B cell (primary cell): ENCODE measurements around the gene GRK3. TPM values are rescaled to one million over a fixed set of nuclear protein-coding genes. Genes with fewer than 3 reads are reported as not detected.
"Not testable (repeated sequence)": the region's sequence is repeated elsewhere in the genome, so short reads cannot be mapped to it uniquely, and the experiment has no call there.

Experiments
- ATAC-seq: fragments of 200-7000 bp; cut with Tn5 transposase; one replicate; pipeline ENCODE4 v1.10.0; 2021; ENCODE audit warnings: low read depth, mild to moderate bottlenecking, moderate number of reproducible peaks, moderate library complexity
- CTCF ChIA-PET: fragments of 350-600 bp; sonication (Branson Sonifier 250); formaldehyde crosslinking; loops from one replicate; lab custom pipeline; 2021; ENCODE audit warnings: antibody characterized with exemption, inconsistent platforms; lab: Charles Lee
- POLR2A ChIA-PET: fragments of 350-600 bp; sonication (Branson Sonifier 250); formaldehyde crosslinking; loops from one replicate; lab custom pipeline; 2021; ENCODE audit warnings: antibody characterized with exemption; lab: Charles Lee
- DNase-seq: peaks from one replicate; pipeline ENCODE4 v3.0.0; 2013
- H2AFZ ChIP-seq: 2 replicates; pipeline ENCODE4 v1.6.1; 2012; ENCODE audit warnings: mild to moderate bottlenecking, low read depth, low read length; ENCODE audit not compliant: insufficient read depth, poor library complexity, severe bottlenecking
- H3K27ac ChIP-seq, 2 donors: 1 replicate in 1 of 2; 2 replicates in 1 of 2; pipeline ENCODE4 v1.5.1; 2012 to 2013; ENCODE audit warnings: low read length in 2 of 2, mild to moderate bottlenecking in 2 of 2, moderate library complexity in 1 of 2
- H3K27me3 ChIP-seq, 4 experiments: fragments of 200-600 bp in 1 of 4; sonication (generic) in 1 of 4; replicated peaks in 1 of 4; 1 replicate in 2 of 4; 2 replicates in 2 of 4; pipeline versions ENCODE4 v1.6.1 to v1.7.0; 2013 to 2016; ENCODE audit warnings: low read length in 3 of 4, mild to moderate bottlenecking in 2 of 4, mixed read lengths in 1 of 4, moderate library complexity in 1 of 4; ENCODE audit not compliant: insufficient read depth in 4 of 4, control insufficient read depth in 3 of 4; ENCODE audit errors: control extremely low read depth in 1 of 4
- H3K36me3 ChIP-seq, 2 experiments: replicated peaks in 1 of 2; 1 replicate in 1 of 2; 2 replicates in 1 of 2; pipeline versions ENCODE4 v1.6.1 to v1.7.1; 2013; ENCODE audit warnings: low read length in 1 of 2; ENCODE audit not compliant: insufficient read depth in 2 of 2, control insufficient read depth in 1 of 2; ENCODE audit errors: control extremely low read depth in 1 of 2, extremely low read depth in 1 of 2
- H3K4me1 ChIP-seq, 2 donors: fragments of 200-600 bp in 1 of 2; sonication (generic) in 1 of 2; 1 replicate in 1 of 2; 2 replicates in 1 of 2; pipeline versions ENCODE4 v1.5.1 to v1.6.1; 2013 to 2017; ENCODE audit warnings: low read length in 2 of 2; ENCODE audit not compliant: control insufficient read depth in 2 of 2, insufficient read depth in 2 of 2
- H3K4me2 ChIP-seq: replicated peaks from 2 replicates; pipeline ENCODE3; 2012; ENCODE audit warnings: mild to moderate bottlenecking, low read depth, low read length; ENCODE audit not compliant: poor library complexity, severe bottlenecking
- H3K4me3 ChIP-seq, 5 experiments: fragments of 200-600 bp in 1 of 5; sonication (generic) in 1 of 5; 1 replicate in 3 of 5; 2 replicates in 2 of 5; pipeline versions ENCODE4 v1.5.1 to v1.7.0; 2011 to 2016; ENCODE audit warnings: low read length in 4 of 5, mild to moderate bottlenecking in 4 of 5, low read depth in 2 of 5, control low read depth in 1 of 5, moderate library complexity in 1 of 5; ENCODE audit not compliant: insufficient read depth in 1 of 5; ENCODE audit errors: control extremely low read depth in 1 of 5, extremely low read depth in 1 of 5
- H3K79me2 ChIP-seq: fragments of 200-600 bp; sonication (generic); one replicate; pipeline ENCODE4 v1.6.0; 2016; ENCODE audit warnings: low read length; ENCODE audit not compliant: control insufficient read depth, insufficient read depth
- H3K9ac ChIP-seq: fragments of 200-600 bp; sonication (generic); 2 replicates; pipeline ENCODE4 v1.6.1; 2017; ENCODE audit warnings: mild to moderate bottlenecking, low read length, moderate library complexity
- H3K9me3 ChIP-seq, 3 donors: one replicate each; pipeline versions ENCODE4 v1.6.1 to v1.7.1; 2013; ENCODE audit warnings: low read length in 2 of 3; ENCODE audit not compliant: control insufficient read depth in 2 of 3, insufficient read depth in 1 of 3; ENCODE audit errors: control extremely low read depth in 1 of 3
- H4K20me1 ChIP-seq: 2 replicates; pipeline ENCODE4 v1.6.0; 2012; ENCODE audit warnings: mild to moderate bottlenecking, low read length; ENCODE audit not compliant: insufficient read depth, control insufficient read depth, poor library complexity, severe bottlenecking
- H3K27ac Mint-ChIP-seq: one replicate; pipeline ENCODE4 v1.8.0; 2021; ENCODE audit warnings: mixed read lengths
- H3K27me3 Mint-ChIP-seq: one replicate; pipeline ENCODE4 v1.8.0; 2021; ENCODE audit warnings: mixed read lengths
- H3K4me1 Mint-ChIP-seq: one replicate; pipeline ENCODE4 v1.8.0; 2021; ENCODE audit warnings: mixed read lengths
- H3K4me3 Mint-ChIP-seq: one replicate; pipeline ENCODE4 v1.8.0; 2021; ENCODE audit warnings: mixed read lengths
- H3K9me3 Mint-ChIP-seq: one replicate; pipeline ENCODE4 v1.8.0; 2022; ENCODE audit warnings: mixed read lengths; ENCODE audit not compliant: insufficient read depth
- CTCF ChIP-seq: fragments of 200-600 bp; IDR thresholded peaks from one replicate; pipeline ENCODE4 v1.8.0; 2022; ENCODE audit warnings: antibody characterized with exemption, mild to moderate bottlenecking
- EZH2 ChIP-seq: IDR thresholded peaks from 2 replicates; pipeline ENCODE4 v1.6.1; 2012; ENCODE audit warnings: borderline replicate concordance, low read depth, mild to moderate bottlenecking, moderate library complexity, low read length; ENCODE audit not compliant: insufficient read depth, poor library complexity, severe bottlenecking
- WGBS: methylation state at CpG from one replicate; pipeline ENCODE4 v1.1.5; 2013; ENCODE audit warnings: missing lambda C conversion rate; ENCODE audit not compliant: insufficient coverage; 5-methylcytosine and 5-hydroxymethylcytosine counted together
- intact Hi-C: fragments of 100-400 bp; cut with micrococcal nuclease; formaldehyde crosslinking; loops from one replicate; pipeline ENCODE4 v1.10.0; 2022
- polyA plus RNA-seq: library from polyadenylated mRNA; depleted of rRNA; stranded (reverse); fragments of >200 nt; gene quantifications from 2 replicates; pipeline ENCODE4 v1.2.3, GENCODE V29; 2012
- total RNA-seq, 2 donors: library from RNA; stranded (reverse); fragments of 120-200 nt in 1 of 2; gene quantifications; 1 replicate in 1 of 2; 2 replicates in 1 of 2; pipeline versions ENCODE4 v1.2.3 to v1.2.4, GENCODE V29; 2013 to 2022

Gene GRK3
- total and polyA plus RNA-seq, 2 donors (not counting 1 experiment from before 2014, with no cell fraction given) = 17.6 to 61.0 TPM

DNA sequence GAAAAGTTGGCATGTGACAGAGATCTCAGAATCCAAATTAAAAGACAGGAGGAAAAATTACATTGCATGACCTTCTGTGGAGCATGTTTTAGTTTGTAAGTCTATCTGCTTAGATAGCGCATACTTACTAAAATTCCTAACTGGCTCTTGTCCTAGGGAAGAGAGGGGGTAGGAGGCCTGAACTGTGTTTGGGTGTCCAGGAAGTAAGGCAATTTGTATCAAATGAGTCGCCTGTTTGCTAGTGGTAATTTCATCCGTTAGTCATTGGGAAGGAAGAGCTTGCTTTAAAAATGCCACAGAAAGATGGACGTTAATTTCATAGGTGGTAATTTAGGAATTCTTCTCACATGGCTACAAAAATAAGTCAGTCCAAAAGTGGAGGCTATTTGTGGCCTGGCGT, 18.5 kb downstream of the GRK3 start:
- intact Hi-C loops = no loop called here
- ChIA-PET POLR2A (no interaction called here), CTCF (interaction anchor here (0.7 to 1.1 kb wide), 2 partner anchors 12 to 39 kb away, joined by 4 to 8 read pairs; no protein-coding TSS in a partner anchor)
- no CpG with 5 or more reads among the region's 5 CpGs for WGBS
- H3K79me2 ChIP-seq = peaks cover 85% of the 10 kb centered on the region
- H3K27me3 ChIP-seq = no peaks in the 10 kb centered on the region
- peaks cover 52% of the 10 kb centered on the region for H4K20me1 ChIP-seq
- Mint-ChIP-seq H3K27ac (peak overlapping the region; percentile 80), H3K27me3 (no peaks in the 10 kb centered on the region), H3K9me3 (no peaks in the 10 kb centered on the region), H3K4me1 (peaks cover 70% of the 10 kb centered on the region), H3K4me3 (no peak overlapping the region)
- no peak overlapping the region for H2AFZ ChIP-seq
- no peak overlapping the region for H3K4me3 ChIP-seq
- no peak for ATAC-seq
- peak overlapping the region; percentile 16 for H3K4me2 ChIP-seq
- H3K4me1 ChIP-seq = peaks cover 23 to 27% of the 10 kb centered on the region in 2 donors
- H3K36me3 ChIP-seq = peaks cover 0 to 11% of the 10 kb centered on the region in 2 experiments
- H3K27ac ChIP-seq = peak overlapping the region in 1 of 2 donors; percentile 59
- H3K9ac ChIP-seq = no peak overlapping the region
- H3K9me3 ChIP-seq = peaks cover 0 to 8% (median 0%) of the 10 kb centered on the region in 3 donors
- TF ChIP-seq EZH2 = no peak
- TF ChIP-seq CTCF = no peak
- no peak for DNase-seq

DNA sequence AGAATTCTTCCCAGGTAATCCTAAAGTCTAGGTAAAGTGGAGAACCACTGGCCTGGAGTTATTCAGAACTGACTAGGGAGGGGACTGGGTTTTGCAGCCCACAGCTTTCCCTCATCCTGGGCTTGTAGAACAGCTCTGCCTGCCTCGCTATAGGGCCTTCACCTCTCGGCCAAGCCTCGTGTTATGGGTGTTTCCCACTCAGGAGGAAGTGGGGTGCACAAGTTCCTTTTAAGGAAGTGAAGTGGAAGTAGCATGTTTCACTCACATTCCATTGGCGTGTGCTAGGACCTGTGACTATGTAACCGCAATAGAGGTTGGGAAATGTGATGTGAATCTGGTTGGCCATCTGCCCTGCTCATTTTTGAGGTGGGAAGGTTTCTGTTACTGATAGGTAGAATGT, 20.5 kb downstream of the GRK3 start:
- peaks cover 85% of the 10 kb centered on the region for H3K79me2 ChIP-seq
- 10% methylated on average over 2 of the region's 5 CpGs for WGBS
- H3K9me3 ChIP-seq, POLR2A ChIA-PET, CTCF ChIA-PET, H3K9ac ChIP-seq, H3K9me3 Mint-ChIP-seq, H3K4me2 ChIP-seq, H3K4me3 Mint-ChIP-seq, H3K36me3 ChIP-seq, intact Hi-C loops, H2AFZ ChIP-seq, H3K27ac Mint-ChIP-seq, H3K4me3 ChIP-seq, H3K27me3 ChIP-seq, H3K27me3 Mint-ChIP-seq: not testable (repeated sequence)
- H4K20me1 ChIP-seq = peaks cover 44% of the 10 kb centered on the region
- peak; percentile 41 for DNase-seq
- ATAC-seq = peak; percentile 60
- H3K27ac ChIP-seq = peak overlapping the region in 1 of 2 donors; percentile 47
- peaks cover 23 to 31% of the 10 kb centered on the region in 2 donors for H3K4me1 ChIP-seq
- H3K4me1 Mint-ChIP-seq = peaks cover 71% of the 10 kb centered on the region

DNA sequence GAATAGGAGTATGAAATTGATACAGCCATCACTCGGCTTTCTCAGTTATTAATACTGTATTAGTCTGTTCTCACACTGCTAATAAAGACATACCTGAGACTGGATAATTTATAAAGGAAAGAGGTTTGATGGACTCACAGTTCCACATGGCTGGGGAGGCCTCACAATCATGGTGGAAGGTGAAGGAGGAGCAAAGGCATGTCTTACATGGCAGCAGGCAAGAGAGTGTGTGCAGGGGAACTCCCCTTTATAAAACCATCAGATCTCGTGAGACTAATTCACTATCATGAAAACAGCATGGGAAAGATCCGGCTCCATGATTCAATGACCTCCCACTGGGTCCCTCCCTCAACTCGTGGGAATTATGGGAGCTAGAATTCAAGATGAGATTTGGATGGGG, 25.2 kb downstream of the GRK3 start:
- H3K4me1 ChIP-seq, H3K4me3 ChIP-seq, H3K9ac ChIP-seq, ATAC-seq, DNase-seq, H3K4me2 ChIP-seq, H3K27ac ChIP-seq, H3K27me3 Mint-ChIP-seq, POLR2A ChIA-PET, intact Hi-C loops, H3K27me3 ChIP-seq, H3K9me3 Mint-ChIP-seq, H3K27ac Mint-ChIP-seq, H2AFZ ChIP-seq, CTCF ChIA-PET, H3K36me3 ChIP-seq, H3K4me3 Mint-ChIP-seq: not testable (repeated sequence)
- Histone ChIP-seq H3K79me2 (peaks cover 86% of the 10 kb centered on the region), H4K20me1 (peaks cover 54% of the 10 kb centered on the region), H3K9me3 (peaks cover 5 to 14% (median 9%) of the 10 kb centered on the region in 3 donors)
- peaks cover 57% of the 10 kb centered on the region for H3K4me1 Mint-ChIP-seq
- no CpG with 5 or more reads among the region's 4 CpGs for WGBS
